Cardiac atrium fibroblast (primary cell): ENCODE measurements around the gene LCN1. TPM values are rescaled to one million over a fixed set of nuclear protein-coding genes. Genes with fewer than 3 reads are reported as not detected.

Experiments used
- total RNA-seq: library from RNA; depleted of rRNA; stranded (reverse); fragments of >200 nt; gene quantifications from 2 replicates; pipeline ENCODE4 v1.2.3, GENCODE V29; 2015

Gene LCN1
- not detected in 2 replicates for total RNA-seq

DNA sequence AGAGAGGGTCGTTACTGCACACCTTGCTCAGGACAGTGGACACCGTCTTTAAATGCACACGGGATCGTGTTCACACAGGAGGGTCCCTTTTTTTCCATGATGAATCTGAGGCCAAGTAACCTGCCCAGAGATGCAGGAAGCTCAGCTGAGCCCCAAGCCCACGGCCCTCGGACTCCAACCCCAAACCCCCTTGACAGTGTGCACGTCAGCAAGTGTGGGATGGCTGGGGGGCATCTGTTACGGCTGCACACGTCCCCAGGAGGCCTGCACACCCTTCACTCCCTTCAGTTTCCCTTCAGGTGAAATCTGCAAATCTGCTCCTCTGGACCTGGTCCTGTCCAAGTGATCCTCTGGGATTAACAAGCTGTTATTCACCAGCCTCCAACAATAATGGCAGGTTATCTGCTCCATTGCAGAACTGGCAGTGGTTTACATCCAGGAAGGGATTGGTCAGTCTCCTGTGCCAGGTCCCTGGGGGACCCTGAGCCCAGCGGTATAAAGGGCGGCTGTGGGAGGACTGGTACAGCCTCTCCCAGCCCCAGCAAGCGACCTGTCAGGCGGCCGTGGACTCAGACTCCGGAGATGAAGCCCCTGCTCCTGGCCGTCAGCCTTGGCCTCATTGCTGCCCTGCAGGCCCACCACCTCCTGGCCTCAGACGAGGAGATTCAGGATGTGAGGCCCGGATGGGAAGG lies at the start of gene LCN1:
TSS of gene LCN1 (plus strand) at position 525 of the 692 bp plus-strand sequence. CDS start at position 583, 58 bp downstream.

DNA sequence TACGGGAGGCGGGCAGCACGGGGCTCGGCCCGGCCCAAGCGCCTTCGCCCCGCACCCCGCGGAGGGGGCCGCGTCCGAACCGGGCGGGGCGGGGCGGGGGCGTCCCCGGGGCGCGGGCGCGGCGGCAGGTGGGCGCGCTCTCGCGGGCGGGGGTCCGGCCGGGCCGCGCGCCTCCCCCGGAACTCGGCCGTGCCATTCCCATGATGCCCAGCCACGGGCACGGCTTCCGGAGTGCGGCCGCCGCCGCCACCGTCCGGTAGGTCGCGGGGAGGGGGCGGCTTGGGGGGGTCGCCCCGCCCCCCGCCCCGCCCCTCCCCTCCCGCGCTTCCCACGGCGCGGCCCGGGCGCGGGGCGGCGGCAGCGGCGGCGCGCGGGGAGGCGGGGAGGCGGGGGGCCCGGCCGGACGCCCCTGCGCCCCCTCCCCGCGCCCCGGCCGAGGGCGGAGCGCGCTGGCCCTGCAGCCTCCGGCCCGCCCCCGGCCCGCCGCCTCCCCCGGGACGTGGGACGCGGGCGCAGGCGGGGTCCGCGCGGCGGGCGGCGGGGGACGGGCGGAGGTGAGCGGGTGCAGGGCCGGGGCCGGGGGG lies 41.7 kb upstream of the LCN1 start, which contains the start of gene PPP1R26:
TSS of gene PPP1R26 (plus strand) at position 314 of the 584 bp plus-strand sequence. CDS start 4,729 bp downstream, outside the sequence.

DNA sequence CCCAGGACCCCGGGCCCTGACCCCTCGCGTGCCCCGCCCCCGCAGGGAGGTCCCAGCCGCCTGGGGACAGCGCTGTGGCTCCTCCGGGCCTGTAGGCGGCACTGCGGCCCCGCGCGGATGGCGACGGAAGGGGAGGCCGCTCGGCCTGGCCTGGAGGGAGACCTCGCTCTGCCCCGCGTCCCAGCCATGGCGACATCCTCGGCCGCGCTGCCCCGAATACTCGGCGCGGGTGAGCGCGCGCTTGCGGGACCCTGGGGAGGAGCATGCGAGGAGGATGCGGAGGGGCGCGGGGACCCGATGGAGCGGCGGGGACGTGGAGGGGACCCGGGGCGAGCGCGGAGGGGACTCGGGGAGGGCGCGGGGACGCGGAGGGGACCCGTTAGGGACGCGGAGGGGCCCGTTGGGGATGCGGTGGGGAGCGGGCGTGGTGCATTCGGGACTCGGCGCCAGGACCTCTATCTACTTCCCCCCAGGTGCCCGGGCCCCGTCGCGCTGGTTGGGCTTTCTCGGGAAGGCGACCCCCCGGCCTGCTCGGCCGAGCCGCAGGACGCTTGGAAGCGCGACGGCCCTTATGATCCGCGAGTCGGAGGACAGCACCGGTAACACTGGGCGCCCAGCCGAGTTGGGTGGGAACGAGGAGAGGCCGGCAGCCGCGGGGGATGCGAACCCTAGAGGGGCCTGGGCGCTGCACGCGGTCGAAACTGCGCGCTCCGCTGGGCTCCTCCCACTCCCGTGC lies 20.5 kb upstream of the LCN1 start, which contains the start of gene MRPS2:
TSS of gene MRPS2 (plus strand) at position 158 of the 736 bp plus-strand sequence. CDS start at position 187, 29 bp downstream.

DNA sequence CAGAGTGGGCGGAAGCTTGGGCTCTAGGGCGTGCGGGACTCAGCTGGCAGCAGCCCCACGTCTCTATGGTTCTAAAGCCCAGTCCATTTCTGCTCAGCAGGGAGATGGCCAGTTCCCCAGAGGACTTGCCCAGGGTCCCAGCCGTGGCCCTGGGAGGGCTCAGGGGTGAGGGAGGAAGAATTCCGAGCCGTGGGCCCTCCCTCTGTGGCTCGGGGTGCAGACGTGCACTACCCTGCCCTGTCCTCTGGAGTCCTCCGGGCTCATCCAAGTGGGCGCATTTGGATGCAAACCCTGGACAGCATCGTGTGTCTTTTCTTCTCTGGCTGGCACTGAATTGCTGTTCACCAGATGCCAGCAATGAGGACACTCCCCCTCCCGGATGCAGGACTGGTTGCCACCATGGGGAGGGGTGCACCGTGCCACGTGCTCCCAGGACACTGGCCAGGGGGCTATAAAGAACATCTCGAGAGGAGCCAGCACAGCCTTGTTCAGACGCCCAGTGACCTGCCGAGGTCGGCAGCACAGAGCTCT lies 24.5 kb downstream of the LCN1 start, which contains the start of gene OBP2A:
TSS of gene OBP2A (plus strand) at position 481 of the 531 bp plus-strand sequence. CDS start 55 bp downstream, outside the sequence.

DNA sequence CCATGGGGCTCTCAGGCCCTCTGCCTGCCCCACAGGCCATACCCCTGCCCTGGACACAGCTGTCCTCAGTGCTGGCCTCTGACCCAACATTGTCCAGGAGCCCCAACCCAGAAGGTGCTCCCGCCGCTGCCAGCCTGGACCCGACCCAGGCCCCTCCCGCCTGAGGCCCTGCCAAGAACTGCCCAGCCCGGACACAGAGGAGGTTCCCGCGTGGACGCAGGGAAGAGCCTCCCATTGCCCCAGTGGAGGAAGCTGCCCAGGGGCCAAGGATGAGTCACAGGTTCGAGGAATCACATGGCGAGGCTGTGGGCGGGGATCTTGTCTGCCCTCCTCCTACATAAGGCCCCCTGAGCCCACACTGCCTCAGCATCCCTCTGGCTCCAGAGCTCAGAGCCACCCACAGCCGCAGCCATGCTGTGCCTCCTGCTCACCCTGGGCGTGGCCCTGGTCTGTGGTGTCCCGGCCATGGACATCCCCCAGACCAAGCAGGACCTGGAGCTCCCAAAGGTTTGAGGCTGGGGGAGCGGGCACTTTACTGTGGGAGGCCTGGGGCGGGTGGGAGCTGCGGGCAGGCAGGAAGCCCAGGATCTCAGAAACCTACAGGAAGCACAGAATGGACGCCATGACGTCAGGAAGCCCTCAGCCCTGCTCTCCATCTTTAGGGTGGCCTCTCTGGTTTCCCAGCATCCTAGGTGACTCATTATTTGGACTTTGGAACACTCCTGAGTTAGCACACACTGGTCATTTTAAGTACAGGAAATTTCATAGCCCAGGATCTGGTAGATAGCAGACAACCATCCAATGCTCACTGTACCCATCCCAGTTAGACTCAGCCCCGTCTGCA lies 40.4 kb downstream of the LCN1 start, which contains the start of gene PAEP:
TSS of gene PAEP (plus strand) at position 366 of the 844 bp plus-strand sequence.

Other genes starting within 250 kb of the LCN1 start
- 5.6 and 7.6 TPM in 2 replicates for gene PPP1R26, start 41.7 kb upstream of the LCN1 start, total RNA-seq
- gene MRPS2, start 20.8 kb upstream of the LCN1 start, total RNA-seq = 51.4 and 62.5 TPM in 2 replicates
- not detected in 2 replicates for gene OBP2A, start 24.7 kb downstream of the LCN1 start, total RNA-seq
- gene PAEP, start 40.3 kb downstream of the LCN1 start, total RNA-seq = not detected in 2 replicates
- not detected in 2 replicates for gene GLT6D1, start 118.1 kb downstream of the LCN1 start, total RNA-seq
- gene LCN9, start 141.9 kb downstream of the LCN1 start, total RNA-seq = not detected in 2 replicates
- not detected in 2 replicates for gene SOHLH1, start 178.0 kb downstream of the LCN1 start, total RNA-seq
- not detected in 2 replicates for gene KCNT1, start 180.7 kb downstream of the LCN1 start, total RNA-seq